ENCODE data around the gene CHST8.
"Not testable (repeated sequence)": the region's sequence is repeated elsewhere in the genome, so short reads cannot be mapped to it uniquely, and the experiment has no call there.

The CHST8 gene

DNA sequence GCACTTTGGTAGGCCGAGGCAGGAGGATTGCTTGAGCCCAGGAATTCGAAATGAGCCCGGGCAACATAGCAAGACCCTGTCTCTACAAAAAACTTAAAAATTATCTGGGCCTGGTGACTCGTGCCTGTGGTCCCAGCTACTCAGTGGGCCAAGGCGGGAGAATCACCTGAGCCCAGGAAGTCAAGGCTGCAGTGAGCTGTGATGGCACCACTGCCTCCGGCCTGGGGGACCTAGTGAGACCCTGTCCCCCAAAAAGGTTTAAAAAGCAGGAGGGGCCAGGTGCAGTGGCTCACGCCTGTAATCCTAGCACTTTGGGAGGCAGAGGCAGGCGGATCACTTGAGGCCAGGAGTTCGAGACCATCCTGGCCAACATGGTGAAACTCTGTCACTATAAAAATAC is 41.6 kb downstream of the CHST8 start:
- not testable (repeated sequence) for H3K36me3 ChIP-seq (ENCODE audit: control insufficient read depth, insufficient read depth, low read length); H3K9me3 ChIP-seq (ENCODE audit: control insufficient read depth, low read length); H3K4me3 ChIP-seq (ENCODE audit: extremely low read depth, insufficient read depth, low read length, poor library complexity, severe bottlenecking); H3K4me1 ChIP-seq (ENCODE audit: control insufficient read depth, insufficient read depth, low read length, poor library complexity, severe bottlenecking); H3K27ac ChIP-seq (ENCODE audit: low read depth, low read length, severe bottlenecking)
- WGBS, 2 experiments (ENCODE audit: insufficient coverage in 2 of 2), result 83 to 90% methylated on average over 8 to 9 of the region's 9 CpGs

DNA sequence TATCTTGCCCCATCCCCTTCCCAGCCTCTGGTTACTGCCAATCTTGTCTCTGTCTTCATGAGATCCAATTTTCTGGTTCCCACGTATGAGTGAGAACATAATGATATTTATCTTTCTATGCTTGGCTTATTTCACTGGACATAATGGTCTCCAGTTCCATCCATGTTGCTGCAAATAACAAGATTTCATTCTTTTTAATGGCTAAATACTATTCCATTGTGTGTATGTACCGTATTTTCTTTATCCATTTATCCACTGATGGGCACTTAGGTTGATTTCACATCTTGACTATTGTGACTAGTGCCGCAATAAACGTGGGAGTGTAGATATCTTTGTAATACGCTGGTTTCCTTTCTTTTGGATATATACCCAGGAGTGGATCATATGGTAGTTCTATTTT is 43.0 kb downstream of the CHST8 start:
- no peak overlapping the region for H3K4me3 ChIP-seq (ENCODE audit: extremely low read depth, insufficient read depth, low read length, poor library complexity, severe bottlenecking)
- 100% methylated on average over 2 of the region's 5 CpGs for WGBS, 2 experiments (ENCODE audit: insufficient coverage in 2 of 2)

DNA sequence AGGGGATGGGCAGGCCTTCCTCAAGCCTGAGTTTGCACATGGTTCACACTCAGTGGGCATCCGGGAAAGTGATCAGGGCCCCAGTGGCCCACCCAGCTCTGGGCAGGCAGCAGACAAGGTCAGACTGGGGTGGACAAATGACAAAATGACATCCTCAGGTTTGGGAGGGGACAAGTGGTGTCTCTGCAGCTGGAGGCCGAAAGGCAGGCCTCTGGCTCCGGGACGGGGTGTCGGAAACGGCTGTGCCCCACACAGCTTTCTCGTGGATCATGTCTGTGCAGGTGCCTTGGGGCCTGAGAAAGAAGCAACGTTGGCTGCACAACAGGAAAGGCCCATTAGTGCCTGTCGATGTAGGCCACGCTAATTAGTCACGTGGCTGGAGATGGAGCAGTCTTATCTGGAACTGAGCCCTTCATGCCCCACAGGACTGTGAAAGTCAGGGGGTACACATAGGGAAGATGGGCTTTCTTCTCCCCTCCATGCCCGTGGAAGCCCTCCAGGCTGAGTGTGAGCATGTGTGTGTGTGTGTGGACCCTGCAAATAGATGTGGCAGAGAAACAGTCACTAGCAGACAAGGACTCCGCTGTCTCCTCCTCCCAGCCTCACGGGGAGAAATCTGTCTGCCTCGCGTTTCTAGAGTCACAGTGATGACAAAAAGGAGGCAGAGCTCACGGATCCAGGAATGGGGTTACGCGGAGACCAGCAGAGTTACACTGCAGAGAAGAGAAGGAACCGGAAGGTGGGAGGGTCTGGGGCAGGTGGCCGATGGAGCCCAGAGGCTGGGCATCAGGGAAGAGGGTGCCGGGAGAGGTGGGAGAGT is 44.2 kb downstream of the CHST8 start:
- Histone ChIP-seq H3K4me3 (ENCODE audit: extremely low read depth, insufficient read depth, low read length, poor library complexity, severe bottlenecking) (no peak overlapping the region), H3K36me3 (ENCODE audit: control insufficient read depth, insufficient read depth, low read length) (no peaks in the 10 kb centered on the region), H3K4me1 (ENCODE audit: control insufficient read depth, insufficient read depth, low read length, poor library complexity, severe bottlenecking) (no peaks in the 10 kb centered on the region), H3K27ac (ENCODE audit: low read depth, low read length, severe bottlenecking) (no peak overlapping the region), H3K9me3 (ENCODE audit: control insufficient read depth, low read length) (no peaks in the 10 kb centered on the region)
- 90 to 94% methylated on average over 19 to 20 of the region's 22 CpGs for WGBS, 2 experiments (ENCODE audit: insufficient coverage in 2 of 2)

More for the DNA sequence above, 43.0 kb downstream of the CHST8 start:
- H3K4me1 ChIP-seq (ENCODE audit: control insufficient read depth, insufficient read depth, low read length, poor library complexity, severe bottlenecking), result no peaks in the 10 kb centered on the region
- no peaks in the 10 kb centered on the region for H3K36me3 ChIP-seq (ENCODE audit: control insufficient read depth, insufficient read depth, low read length)
- H3K9me3 ChIP-seq (ENCODE audit: control insufficient read depth, low read length), result no peaks in the 10 kb centered on the region
- H3K27ac ChIP-seq (ENCODE audit: low read depth, low read length, severe bottlenecking), result no peak overlapping the region

- Histone ChIP-seq H3K36me3 (ENCODE audit: control insufficient read depth, insufficient read depth, low read length) (no peaks in the 10 kb centered on the region), H3K4me3 (ENCODE audit: extremely low read depth, insufficient read depth, low read length, poor library complexity, severe bottlenecking) (no peak overlapping the region), H3K4me1 (ENCODE audit: control insufficient read depth, insufficient read depth, low read length, poor library complexity, severe bottlenecking) (no peaks in the 10 kb centered on the region), H3K27ac (ENCODE audit: low read depth, low read length, severe bottlenecking) (no peak overlapping the region), H3K9me3 (ENCODE audit: control insufficient read depth, low read length) (no peaks in the 10 kb centered on the region)
- whole genome bisulfite sequencing, 2 experiments (ENCODE audit: insufficient coverage in 2 of 2), result 79 to 91% methylated on average over 12 to 15 of the region's 15 CpGs
Measured at GRCh38 chr19:33667141-33667650, 45.4 kb downstream of the CHST8 start.

DNA sequence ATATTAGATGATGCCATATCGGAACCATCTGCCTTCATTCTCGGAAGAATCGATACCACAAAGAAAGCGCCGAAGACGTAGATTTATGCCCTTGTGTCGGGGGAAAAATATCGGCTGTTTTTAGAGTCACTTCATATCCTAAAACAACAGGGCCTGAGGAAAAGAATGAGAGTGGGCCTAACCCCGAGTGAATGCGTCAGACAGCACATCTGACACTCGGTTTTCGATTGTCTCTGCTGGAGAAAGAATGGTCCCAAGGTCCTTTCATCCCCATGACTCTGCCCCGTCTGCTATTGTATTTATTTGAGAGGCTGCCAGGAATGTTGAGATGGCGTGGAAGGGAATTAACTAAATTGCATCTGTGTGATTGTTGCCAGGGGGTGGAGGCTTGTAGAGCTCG is 46.1 kb downstream of the CHST8 start:
- H3K4me3 ChIP-seq (ENCODE audit: extremely low read depth, insufficient read depth, low read length, poor library complexity, severe bottlenecking), result no peak overlapping the region

DNA sequence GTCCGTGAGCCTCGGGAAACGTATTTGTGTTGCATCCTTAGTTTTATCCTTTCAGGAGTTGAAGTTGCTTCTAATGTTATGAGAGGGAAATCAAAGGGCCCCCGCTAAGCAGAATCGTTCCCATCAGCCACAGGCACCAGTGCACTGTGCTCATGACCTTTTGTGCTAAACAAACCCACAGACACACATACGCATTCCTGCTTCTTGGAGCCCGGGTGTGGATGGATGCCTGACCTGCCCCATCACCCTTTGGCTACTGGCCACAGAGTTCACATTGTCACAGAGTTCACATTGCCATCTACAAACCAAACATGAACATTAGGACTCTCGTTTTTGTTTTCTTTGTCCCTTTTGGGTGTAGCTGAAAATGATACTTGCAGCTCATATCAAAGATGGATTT is 47.2 kb downstream of the CHST8 start:
- 80 to 90% methylated on average over 6 of the region's 8 CpGs for WGBS, 2 experiments (ENCODE audit: insufficient coverage in 2 of 2)
- H3K4me3 ChIP-seq (ENCODE audit: extremely low read depth, insufficient read depth, low read length, poor library complexity, severe bottlenecking), result no peak overlapping the region
- no peaks in the 10 kb centered on the region for H3K9me3 ChIP-seq (ENCODE audit: control insufficient read depth, low read length)
- no peaks in the 10 kb centered on the region for H3K4me1 ChIP-seq (ENCODE audit: control insufficient read depth, insufficient read depth, low read length, poor library complexity, severe bottlenecking)
- no peak overlapping the region for H3K27ac ChIP-seq (ENCODE audit: low read depth, low read length, severe bottlenecking)
- no peaks in the 10 kb centered on the region for H3K36me3 ChIP-seq (ENCODE audit: control insufficient read depth, insufficient read depth, low read length)

More for the DNA sequence above, 46.1 kb downstream of the CHST8 start:
- H3K9me3 ChIP-seq (ENCODE audit: control insufficient read depth, low read length), result no peaks in the 10 kb centered on the region
- H3K36me3 ChIP-seq (ENCODE audit: control insufficient read depth, insufficient read depth, low read length), result no peaks in the 10 kb centered on the region
- WGBS, 2 experiments (ENCODE audit: insufficient coverage in 2 of 2), result 88 to 91% methylated on average over 12 of the region's 15 CpGs
- no peak overlapping the region for H3K27ac ChIP-seq (ENCODE audit: low read depth, low read length, severe bottlenecking)
- no peaks in the 10 kb centered on the region for H3K4me1 ChIP-seq (ENCODE audit: control insufficient read depth, insufficient read depth, low read length, poor library complexity, severe bottlenecking)

GRCh38 chr19:33669376-33669775 is 47.6 kb downstream of the CHST8 start:
- WGBS, 2 experiments (ENCODE audit: insufficient coverage in 2 of 2), result 91 to 93% methylated on average over 5 of the region's 5 CpGs
- H3K4me3 ChIP-seq (ENCODE audit: extremely low read depth, insufficient read depth, low read length, poor library complexity, severe bottlenecking), result no peak overlapping the region
- no peak overlapping the region for H3K27ac ChIP-seq (ENCODE audit: low read depth, low read length, severe bottlenecking)
- no peaks in the 10 kb centered on the region for H3K4me1 ChIP-seq (ENCODE audit: control insufficient read depth, insufficient read depth, low read length, poor library complexity, severe bottlenecking)
- no peaks in the 10 kb centered on the region for H3K36me3 ChIP-seq (ENCODE audit: control insufficient read depth, insufficient read depth, low read length)
- H3K9me3 ChIP-seq (ENCODE audit: control insufficient read depth, low read length), result no peaks in the 10 kb centered on the region

DNA sequence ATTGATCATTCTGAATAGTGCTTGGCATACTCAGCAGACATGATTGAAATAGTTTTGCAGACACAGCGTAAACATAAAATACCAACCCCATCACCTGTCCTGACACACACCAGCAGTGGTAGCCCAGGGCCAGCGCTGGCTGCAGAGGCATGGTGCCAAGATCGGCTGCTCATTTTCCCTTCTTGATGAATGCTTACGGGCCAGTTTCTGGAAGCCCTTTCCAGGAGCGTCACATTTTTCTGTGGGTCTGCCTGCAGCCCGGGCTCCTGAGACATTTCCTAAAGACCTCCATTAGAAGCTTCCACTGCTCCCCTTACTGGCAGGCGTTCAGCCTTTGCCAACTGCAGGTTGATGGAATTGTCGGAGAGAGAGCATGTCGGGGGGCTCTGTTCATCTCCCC is 48.6 kb downstream of the CHST8 start:
- no peak overlapping the region for H3K4me3 ChIP-seq (ENCODE audit: extremely low read depth, insufficient read depth, low read length, poor library complexity, severe bottlenecking)
- no peaks in the 10 kb centered on the region for H3K36me3 ChIP-seq (ENCODE audit: control insufficient read depth, insufficient read depth, low read length)
- WGBS, 2 experiments (ENCODE audit: insufficient coverage in 2 of 2), result 86 to 91% methylated on average over 7 to 8 of the region's 9 CpGs
- no peaks in the 10 kb centered on the region for H3K9me3 ChIP-seq (ENCODE audit: control insufficient read depth, low read length)
- no peaks in the 10 kb centered on the region for H3K4me1 ChIP-seq (ENCODE audit: control insufficient read depth, insufficient read depth, low read length, poor library complexity, severe bottlenecking)
- H3K27ac ChIP-seq (ENCODE audit: low read depth, low read length, severe bottlenecking), result no peak overlapping the region

GRCh38 chr19:33671211-33671610 is 49.5 kb downstream of the CHST8 start:
- no peak overlapping the region for H3K4me3 ChIP-seq (ENCODE audit: extremely low read depth, insufficient read depth, low read length, poor library complexity, severe bottlenecking)

GRCh38 chr19:33673258-33673875 is 51.6 kb downstream of the CHST8 start:
- Histone ChIP-seq H3K36me3 (ENCODE audit: control insufficient read depth, insufficient read depth, low read length) (no peaks in the 10 kb centered on the region), H3K4me1 (ENCODE audit: control insufficient read depth, insufficient read depth, low read length, poor library complexity, severe bottlenecking) (no peaks in the 10 kb centered on the region), H3K27ac (ENCODE audit: low read depth, low read length, severe bottlenecking) (no peak overlapping the region), H3K4me3 (ENCODE audit: extremely low read depth, insufficient read depth, low read length, poor library complexity, severe bottlenecking) (no peak overlapping the region), H3K9me3 (ENCODE audit: control insufficient read depth, low read length) (no peaks in the 10 kb centered on the region)
- 83 to 89% methylated on average over 6 of the region's 9 CpGs for WGBS, 2 experiments (ENCODE audit: insufficient coverage in 2 of 2)

More at GRCh38 chr19:33671211-33671610, 49.5 kb downstream of the CHST8 start:
- Histone ChIP-seq H3K27ac (ENCODE audit: low read depth, low read length, severe bottlenecking) (no peak overlapping the region), H3K4me1 (ENCODE audit: control insufficient read depth, insufficient read depth, low read length, poor library complexity, severe bottlenecking) (no peaks in the 10 kb centered on the region), H3K36me3 (ENCODE audit: control insufficient read depth, insufficient read depth, low read length) (no peaks in the 10 kb centered on the region), H3K9me3 (ENCODE audit: control insufficient read depth, low read length) (no peaks in the 10 kb centered on the region)
- 85 to 87% methylated on average over 5 of the region's 5 CpGs for WGBS, 2 experiments (ENCODE audit: insufficient coverage in 2 of 2)
